Progenitor cell of endocrine pancreas (in vitro differentiated cells): ENCODE results near the gene ADAM10. TPM values are rescaled to one million over a fixed set of nuclear protein-coding genes. Genes with fewer than 3 reads are reported as not detected.
A peak's percentile ranks its signal among the peaks of the same experiment; 100 is the strongest.

Experiments
- DNase-seq: peaks from one replicate; pipeline ENCODE4 v3.0.0; 2021; ENCODE audit warnings: low spot score; ENCODE audit not compliant: unreplicated experiment
- H3K27ac Mint-ChIP-seq: 2 replicates; pipeline ENCODE4 v1.8.0; 2021; ENCODE audit warnings: mild to moderate bottlenecking, moderate library complexity, mixed read lengths
- H3K27me3 Mint-ChIP-seq: 2 replicates; pipeline ENCODE4 v1.8.0; 2021; ENCODE audit warnings: mixed read lengths
- H3K36me3 Mint-ChIP-seq: 2 replicates; pipeline ENCODE4 v1.8.0; 2022; ENCODE audit warnings: mixed read lengths; ENCODE audit not compliant: insufficient read depth
- H3K4me1 Mint-ChIP-seq: 2 replicates; pipeline ENCODE4 v1.8.0; 2021; ENCODE audit warnings: low read depth, mixed read lengths
- H3K4me3 Mint-ChIP-seq: 2 replicates; pipeline ENCODE4 v1.8.0; 2021; ENCODE audit warnings: low read depth, mild to moderate bottlenecking, moderate library complexity, mixed read lengths
- H3K9me3 Mint-ChIP-seq: 2 replicates; pipeline ENCODE4 v1.8.0; 2021; ENCODE audit warnings: low read depth, mixed read lengths
- long read RNA-seq: library from polyadenylated mRNA; unstranded; transcript quantifications from one replicate; pipeline ENCODE4 v2.0.0, GENCODE V29; 2020
- total RNA-seq: library from RNA; stranded (reverse); gene quantifications from 2 replicates; pipeline ENCODE4 v1.2.1, GENCODE V29; 2021
- TF ChIP-seq, protein P1 (sequence below): fragments of 200-600 bp; sonication (generic); IDR thresholded peaks from one replicate; pipeline ENCODE4 v1.5.0; 2021; ENCODE audit warnings: antibody characterized with exemption, mild to moderate bottlenecking; ENCODE audit not compliant: unreplicated experiment

ADAM10 gene, protein sequence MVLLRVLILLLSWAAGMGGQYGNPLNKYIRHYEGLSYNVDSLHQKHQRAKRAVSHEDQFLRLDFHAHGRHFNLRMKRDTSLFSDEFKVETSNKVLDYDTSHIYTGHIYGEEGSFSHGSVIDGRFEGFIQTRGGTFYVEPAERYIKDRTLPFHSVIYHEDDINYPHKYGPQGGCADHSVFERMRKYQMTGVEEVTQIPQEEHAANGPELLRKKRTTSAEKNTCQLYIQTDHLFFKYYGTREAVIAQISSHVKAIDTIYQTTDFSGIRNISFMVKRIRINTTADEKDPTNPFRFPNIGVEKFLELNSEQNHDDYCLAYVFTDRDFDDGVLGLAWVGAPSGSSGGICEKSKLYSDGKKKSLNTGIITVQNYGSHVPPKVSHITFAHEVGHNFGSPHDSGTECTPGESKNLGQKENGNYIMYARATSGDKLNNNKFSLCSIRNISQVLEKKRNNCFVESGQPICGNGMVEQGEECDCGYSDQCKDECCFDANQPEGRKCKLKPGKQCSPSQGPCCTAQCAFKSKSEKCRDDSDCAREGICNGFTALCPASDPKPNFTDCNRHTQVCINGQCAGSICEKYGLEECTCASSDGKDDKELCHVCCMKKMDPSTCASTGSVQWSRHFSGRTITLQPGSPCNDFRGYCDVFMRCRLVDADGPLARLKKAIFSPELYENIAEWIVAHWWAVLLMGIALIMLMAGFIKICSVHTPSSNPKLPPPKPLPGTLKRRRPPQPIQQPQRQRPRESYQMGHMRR
- total RNA-seq, result 237 and 238 TPM in 2 replicates
- long read RNA-seq, full-length matches to known transcripts, result 30 of 101 reads
- long read RNA-seq, partial matches to known transcripts, result 46 of 101 reads
- long read RNA-seq, other reads (novel, unspliced or antisense), result 25 of 101 reads

GRCh38 chr15:58749532-58750337 is at the start of gene ADAM10:
TSS of gene ADAM10 (minus strand) at chr15:58749707. CDS start at chr15:58749534, 173 bp downstream.
- Mint-ChIP-seq H3K9me3 (no peaks in the 10 kb centered on the region), H3K4me1 (peaks cover 20% of the 10 kb centered on the region), H3K4me3 (peak within 1 kb of the TSS; percentile 99), H3K27ac (peak within 1 kb of the TSS; percentile 99), H3K27me3 (no peaks in the 10 kb centered on the region), H3K36me3 (no peaks in the 10 kb centered on the region)
- DNase-seq, result peak; percentile 98
- TF ChIP-seq, protein P1, sequence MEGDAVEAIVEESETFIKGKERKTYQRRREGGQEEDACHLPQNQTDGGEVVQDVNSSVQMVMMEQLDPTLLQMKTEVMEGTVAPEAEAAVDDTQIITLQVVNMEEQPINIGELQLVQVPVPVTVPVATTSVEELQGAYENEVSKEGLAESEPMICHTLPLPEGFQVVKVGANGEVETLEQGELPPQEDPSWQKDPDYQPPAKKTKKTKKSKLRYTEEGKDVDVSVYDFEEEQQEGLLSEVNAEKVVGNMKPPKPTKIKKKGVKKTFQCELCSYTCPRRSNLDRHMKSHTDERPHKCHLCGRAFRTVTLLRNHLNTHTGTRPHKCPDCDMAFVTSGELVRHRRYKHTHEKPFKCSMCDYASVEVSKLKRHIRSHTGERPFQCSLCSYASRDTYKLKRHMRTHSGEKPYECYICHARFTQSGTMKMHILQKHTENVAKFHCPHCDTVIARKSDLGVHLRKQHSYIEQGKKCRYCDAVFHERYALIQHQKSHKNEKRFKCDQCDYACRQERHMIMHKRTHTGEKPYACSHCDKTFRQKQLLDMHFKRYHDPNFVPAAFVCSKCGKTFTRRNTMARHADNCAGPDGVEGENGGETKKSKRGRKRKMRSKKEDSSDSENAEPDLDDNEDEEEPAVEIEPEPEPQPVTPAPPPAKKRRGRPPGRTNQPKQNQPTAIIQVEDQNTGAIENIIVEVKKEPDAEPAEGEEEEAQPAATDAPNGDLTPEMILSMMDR, result no peak

- no peak overlapping the region for H3K4me3 Mint-ChIP-seq
- no peaks in the 10 kb centered on the region for H3K27me3 Mint-ChIP-seq
- no peaks in the 10 kb centered on the region for H3K9me3 Mint-ChIP-seq
- no peaks in the 10 kb centered on the region for H3K4me1 Mint-ChIP-seq
- no peak overlapping the region for H3K27ac Mint-ChIP-seq
- no peak for DNase-seq
- TF ChIP-seq, protein P1, result no peak
- H3K36me3 Mint-ChIP-seq, result peaks cover 17% of the 10 kb centered on the region
Measured at GRCh38 chr15:58797505-58797904, 48.0 kb upstream of the ADAM10 start.

- Mint-ChIP-seq H3K27ac (no peak overlapping the region), H3K4me3 (no peak overlapping the region), H3K4me1 (peaks cover 3% of the 10 kb centered on the region), H3K9me3 (peaks cover 4% of the 10 kb centered on the region), H3K36me3 (peaks cover 21% of the 10 kb centered on the region), H3K27me3 (no peaks in the 10 kb centered on the region)
- TF ChIP-seq, protein P1, result no peak
- DNase-seq, result no peak
Measured at GRCh38 chr15:58795825-58796224, 46.3 kb upstream of the ADAM10 start.

GRCh38 chr15:58793862-58794261 is 44.4 kb upstream of the ADAM10 start:
- DNase-seq, result no peak
- Mint-ChIP-seq H3K4me1 (peaks cover 3% of the 10 kb centered on the region), H3K4me3 (no peak overlapping the region), H3K36me3 (peaks cover 26% of the 10 kb centered on the region), H3K27me3 (no peaks in the 10 kb centered on the region), H3K9me3 (peaks cover 4% of the 10 kb centered on the region), H3K27ac (peak overlapping the region; percentile 19)
- TF ChIP-seq, protein P1, result no peak
